Cardiac muscle cell (in vitro differentiated cells and primary cell): ENCODE measurements around the gene LAYN. TPM values are rescaled to one million over a fixed set of nuclear protein-coding genes. Genes with fewer than 3 reads are reported as not detected.

Experiments used
- DNase-seq, 2 donors: peaks; one replicate each; pipeline versions ENCODE4 v3.0.0 to v3.0.0-alpha.2; 2010 to 2017; ENCODE audit warnings: low read depth in 1 of 2, low spot score in 1 of 2
- H3K27ac ChIP-seq: fragments of 200-600 bp; sonication (generic); 2 replicates; pipeline ENCODE4 v1.5.1; 2016
- H3K27me3 ChIP-seq: fragments of 200-600 bp; sonication (generic); 2 replicates; pipeline ENCODE4 v1.6.0; 2016; ENCODE audit warnings: control low read depth
- H3K36me3 ChIP-seq: fragments of 200-600 bp; sonication (generic); 2 replicates; pipeline ENCODE4 v1.5.1; 2016; ENCODE audit warnings: control low read depth
- H3K4me1 ChIP-seq: fragments of 200-600 bp; sonication (generic); 2 replicates; pipeline ENCODE4 v1.8.1; 2017; ENCODE audit warnings: low read depth, mild to moderate bottlenecking, mixed run types
- H3K4me3 ChIP-seq: fragments of 200-600 bp; sonication (generic); 2 replicates; pipeline ENCODE4 v1.5.1; 2016; ENCODE audit warnings: mild to moderate bottlenecking
- H3K9me3 ChIP-seq: fragments of 200-600 bp; sonication (generic); 2 replicates; pipeline ENCODE4 v1.5.1; 2017; ENCODE audit warnings: low read depth, mild to moderate bottlenecking, control low read depth
- CTCF ChIP-seq: IDR thresholded peaks from 2 replicates; pipeline ENCODE4 v1.5.1; 2012; ENCODE audit warnings: low read depth, mild to moderate bottlenecking, low read length
- polyA plus RNA-seq: library from polyadenylated mRNA; unstranded; fragments of >200 nt; fragmentation: Nextera tagmentation; extraction: Ambion mirVana; gene quantifications from 2 replicates; pipeline ENCODE4 v1.2.1, GENCODE V29; 2016
- total RNA-seq: library from RNA; depleted of rRNA; stranded (reverse); fragments of >200 nt; gene quantifications from 2 replicates; pipeline ENCODE4 v1.2.3, GENCODE V29; 2016

Gene LAYN
- total and polyA plus RNA-seq, 2 experiments from 2014 or later, result 1.1 to 2.6 TPM

DNA sequence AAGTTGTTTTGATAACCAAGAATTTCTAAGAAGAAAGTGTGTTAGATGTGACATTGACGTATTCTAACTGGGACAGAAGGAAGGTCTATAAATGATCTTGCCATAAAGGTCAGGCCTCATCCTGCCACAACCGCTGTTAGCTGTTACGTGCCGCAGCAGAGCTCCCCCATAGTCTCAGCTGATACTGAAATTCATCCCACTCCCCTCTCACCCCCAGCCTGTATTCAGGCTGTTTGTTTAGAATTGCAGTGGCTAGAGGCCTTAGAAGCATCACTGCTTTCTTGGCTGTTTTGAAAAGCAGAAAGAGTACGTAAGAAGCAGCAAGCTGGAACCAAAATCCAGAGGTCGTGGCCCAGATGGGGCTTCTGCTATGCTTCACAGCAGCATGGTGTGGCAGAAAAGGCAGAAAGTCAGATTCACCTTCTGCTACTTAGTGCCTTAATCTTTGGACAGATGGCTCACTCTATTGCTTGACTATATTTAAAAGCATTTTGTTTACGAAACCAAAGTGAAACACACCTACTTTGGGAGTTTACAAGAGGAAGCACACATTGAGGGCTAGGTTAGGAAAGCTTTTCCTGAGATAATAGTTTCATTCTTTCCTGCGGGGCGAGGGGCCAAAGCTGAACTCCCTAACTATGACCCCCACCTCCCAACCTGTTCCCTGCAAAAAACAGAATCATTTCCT lies 950 bp upstream of the LAYN start:
- Histone ChIP-seq H3K4me1 (no peaks in the 10 kb centered on the region), H3K27ac (no peak overlapping the region), H3K36me3 (no peaks in the 10 kb centered on the region), H3K4me3 (no peak overlapping the region), H3K27me3 (peaks cover 71% of the 10 kb centered on the region), H3K9me3 (no peaks in the 10 kb centered on the region)
- TF ChIP-seq CTCF, result no peak
- DNase-seq, result no peak

GRCh38 chr11:111540937-111541253 lies 375 bp downstream of the LAYN start:
- DNase-seq, result no peak
- Histone ChIP-seq H3K36me3 (no peaks in the 10 kb centered on the region), H3K4me3 (peak overlapping the region; percentile 34), H3K27ac (no peak overlapping the region), H3K4me1 (no peaks in the 10 kb centered on the region), H3K9me3 (no peaks in the 10 kb centered on the region), H3K27me3 (peaks cover 71% of the 10 kb centered on the region)
- TF ChIP-seq CTCF, result no peak

DNA sequence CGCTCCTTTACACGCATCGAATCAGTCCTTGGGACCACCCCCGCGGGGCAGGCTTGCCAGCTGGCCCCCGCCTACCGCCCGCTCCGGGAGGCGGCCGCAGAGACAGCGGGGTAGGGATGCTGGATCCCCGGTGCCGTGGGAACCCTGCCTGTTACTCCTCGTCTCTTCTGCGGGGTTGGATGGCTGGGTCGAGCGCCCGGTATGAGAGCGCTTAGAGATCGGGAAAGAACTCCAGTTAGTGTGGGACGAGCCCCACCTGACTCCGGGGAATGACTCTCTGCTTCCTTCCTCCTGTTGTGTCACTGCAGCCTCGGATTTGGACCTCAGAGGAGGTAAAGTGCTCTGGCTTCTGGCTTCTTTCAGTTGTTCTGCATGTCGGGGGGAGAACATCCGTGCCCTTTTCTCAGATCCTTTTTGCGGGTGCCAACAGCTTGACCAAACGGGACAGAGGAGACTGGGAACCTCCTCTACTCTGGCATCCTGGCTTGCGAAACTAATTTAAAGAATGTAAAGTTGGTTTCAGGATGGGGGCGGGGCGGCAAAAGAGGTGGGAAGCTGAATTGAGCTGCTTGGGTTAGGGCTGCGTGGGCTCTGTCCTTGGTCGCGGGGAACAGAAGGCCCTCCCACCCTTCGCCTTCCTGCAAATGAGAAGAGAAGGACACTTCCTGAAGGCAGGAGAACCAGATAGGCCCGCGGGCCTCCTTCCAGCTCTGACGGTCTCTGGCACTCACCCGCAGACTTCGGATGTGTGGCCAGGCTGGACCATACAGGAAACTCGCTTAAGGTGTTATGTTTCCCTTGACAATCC lies 938 bp downstream of the LAYN start:
- no peaks in the 10 kb centered on the region for H3K36me3 ChIP-seq
- H3K4me1 ChIP-seq, result no peaks in the 10 kb centered on the region
- H3K9me3 ChIP-seq, result no peaks in the 10 kb centered on the region
- DNase-seq, result peak; percentile 36 to 94
- peak overlapping the region; percentile 34 for H3K4me3 ChIP-seq
- no peak for TF ChIP-seq CTCF
- H3K27me3 ChIP-seq, result peaks cover 71% of the 10 kb centered on the region
- no peak overlapping the region for H3K27ac ChIP-seq

- no peak for DNase-seq
- H3K36me3 ChIP-seq, result no peaks in the 10 kb centered on the region
- TF ChIP-seq CTCF, result no peak
- H3K4me3 ChIP-seq, result no peak overlapping the region
- no peaks in the 10 kb centered on the region for H3K4me1 ChIP-seq
- no peaks in the 10 kb centered on the region for H3K9me3 ChIP-seq
- peaks cover 61% of the 10 kb centered on the region for H3K27me3 ChIP-seq
- no peak overlapping the region for H3K27ac ChIP-seq
Observed at GRCh38 chr11:111542606-111543275, 2.2 kb downstream of the LAYN start.

GRCh38 chr11:111548525-111548924 lies 8.0 kb downstream of the LAYN start:
- Histone ChIP-seq H3K4me3 (no peak overlapping the region), H3K36me3 (no peaks in the 10 kb centered on the region), H3K27me3 (peaks cover 8% of the 10 kb centered on the region), H3K9me3 (no peaks in the 10 kb centered on the region), H3K4me1 (peaks cover 17% of the 10 kb centered on the region), H3K27ac (no peak overlapping the region)
- TF ChIP-seq CTCF, result no peak
- DNase-seq, result no peak
